Fibroblast of mammary gland (primary cell): Measurements from ENCODE around the gene IL1RAPL1.
A peak's percentile ranks its signal among the peaks of the same experiment; 100 is the strongest.

Experiments
- DNase-seq: peaks from one replicate; pipeline ENCODE4 v3.0.0-alpha.2; 2010; ENCODE audit warnings: low read depth
- H3K4me3 ChIP-seq: 2 replicates; pipeline ENCODE4 v1.5.1; 2011; ENCODE audit warnings: low read depth, mild to moderate bottlenecking, low read length, moderate library complexity; ENCODE audit not compliant: control insufficient read depth
- TF ChIP-seq, protein P1 (sequence below): conservative IDR thresholded peaks from 2 replicates; pipeline ENCODE4 v1.5.1; 2011; ENCODE audit warnings: low read depth, low read length, inconsistent platforms; ENCODE audit not compliant: control insufficient read depth, insufficient read depth

The IL1RAPL1 gene

DNA sequence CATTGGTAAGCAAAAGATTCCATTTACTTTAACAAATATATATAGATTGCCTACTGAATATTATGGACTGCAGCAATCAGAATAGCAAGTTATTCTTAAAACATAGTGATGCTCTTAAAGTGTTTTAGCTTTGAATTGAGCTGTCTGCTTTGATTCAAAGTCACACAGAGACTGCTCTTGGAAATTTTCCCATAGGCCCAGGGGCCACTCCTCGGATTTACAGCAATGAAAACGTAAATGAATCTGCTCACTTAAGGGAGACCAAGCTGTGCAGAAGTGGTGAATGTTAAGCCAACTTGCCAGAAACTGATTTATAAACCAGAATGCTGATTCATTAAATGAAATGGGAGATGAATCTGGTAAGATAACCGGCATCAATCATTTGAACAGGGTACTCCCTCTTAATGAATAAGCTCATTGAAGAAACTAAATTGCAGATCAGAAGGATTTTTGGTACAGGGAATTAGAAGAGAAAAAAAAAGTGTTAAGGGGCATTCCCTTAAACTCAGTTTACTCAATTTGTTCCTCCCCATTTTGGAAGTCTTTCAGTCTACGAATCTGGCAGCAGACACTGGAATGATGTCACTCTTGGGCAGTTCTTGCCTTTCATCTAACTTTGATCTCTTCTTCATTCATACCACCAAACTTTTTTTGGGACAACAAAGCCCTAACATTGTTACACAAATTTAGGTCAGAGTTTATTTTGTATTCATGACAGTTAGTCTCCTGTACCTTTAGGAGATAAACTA, 1264.8 kb downstream of the IL1RAPL1 start:
- H3K4me3 ChIP-seq, result no peak overlapping the region
- DNase-seq, result peak; percentile 7
- TF ChIP-seq, protein P1, sequence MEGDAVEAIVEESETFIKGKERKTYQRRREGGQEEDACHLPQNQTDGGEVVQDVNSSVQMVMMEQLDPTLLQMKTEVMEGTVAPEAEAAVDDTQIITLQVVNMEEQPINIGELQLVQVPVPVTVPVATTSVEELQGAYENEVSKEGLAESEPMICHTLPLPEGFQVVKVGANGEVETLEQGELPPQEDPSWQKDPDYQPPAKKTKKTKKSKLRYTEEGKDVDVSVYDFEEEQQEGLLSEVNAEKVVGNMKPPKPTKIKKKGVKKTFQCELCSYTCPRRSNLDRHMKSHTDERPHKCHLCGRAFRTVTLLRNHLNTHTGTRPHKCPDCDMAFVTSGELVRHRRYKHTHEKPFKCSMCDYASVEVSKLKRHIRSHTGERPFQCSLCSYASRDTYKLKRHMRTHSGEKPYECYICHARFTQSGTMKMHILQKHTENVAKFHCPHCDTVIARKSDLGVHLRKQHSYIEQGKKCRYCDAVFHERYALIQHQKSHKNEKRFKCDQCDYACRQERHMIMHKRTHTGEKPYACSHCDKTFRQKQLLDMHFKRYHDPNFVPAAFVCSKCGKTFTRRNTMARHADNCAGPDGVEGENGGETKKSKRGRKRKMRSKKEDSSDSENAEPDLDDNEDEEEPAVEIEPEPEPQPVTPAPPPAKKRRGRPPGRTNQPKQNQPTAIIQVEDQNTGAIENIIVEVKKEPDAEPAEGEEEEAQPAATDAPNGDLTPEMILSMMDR, result no peak

DNA sequence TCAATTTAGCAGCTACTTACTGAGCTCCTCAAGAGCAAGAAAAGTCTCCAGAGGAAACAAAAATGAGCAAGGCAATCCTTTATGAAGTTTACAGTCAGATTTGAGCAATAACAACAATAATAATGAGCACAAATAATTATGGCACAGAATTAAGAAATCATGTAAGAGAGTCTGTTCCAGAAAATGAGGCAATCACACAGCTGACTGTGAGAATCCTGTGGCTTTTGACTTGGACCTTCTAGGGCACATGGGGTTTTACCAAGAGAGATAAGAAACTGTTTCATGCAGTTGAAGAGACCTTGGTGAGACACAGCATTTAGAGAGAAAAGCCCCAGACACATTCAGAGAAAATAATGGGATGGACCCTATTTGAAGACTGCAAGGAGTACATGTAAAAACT, 1265.5 kb downstream of the IL1RAPL1 start:
- no peak overlapping the region for H3K4me3 ChIP-seq
- DNase-seq, result peak; percentile 19
- TF ChIP-seq, protein P1, result no peak

DNA sequence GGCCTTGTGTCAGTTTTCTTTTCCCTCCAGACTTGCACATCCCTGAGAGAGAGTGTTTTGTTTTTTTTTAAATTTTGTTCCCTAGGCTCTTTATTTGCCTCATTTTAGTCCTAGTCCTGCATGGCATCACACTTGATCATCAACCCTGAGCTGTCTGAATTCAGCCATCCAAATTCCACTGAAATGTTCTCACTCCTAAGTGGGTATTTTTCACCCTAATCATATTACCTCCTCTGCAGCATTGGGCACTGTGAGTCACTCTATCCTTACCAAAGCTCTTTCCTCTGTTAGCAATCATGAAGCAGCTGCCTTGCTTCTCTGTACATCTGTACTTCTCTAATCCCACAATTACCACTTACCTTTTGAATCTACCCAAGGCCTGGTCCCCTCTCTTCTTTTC, 1271.5 kb downstream of the IL1RAPL1 start:
- DNase-seq, result peak; percentile 32
- TF ChIP-seq, protein P1, result no peak
- H3K4me3 ChIP-seq, result no peak overlapping the region

DNA sequence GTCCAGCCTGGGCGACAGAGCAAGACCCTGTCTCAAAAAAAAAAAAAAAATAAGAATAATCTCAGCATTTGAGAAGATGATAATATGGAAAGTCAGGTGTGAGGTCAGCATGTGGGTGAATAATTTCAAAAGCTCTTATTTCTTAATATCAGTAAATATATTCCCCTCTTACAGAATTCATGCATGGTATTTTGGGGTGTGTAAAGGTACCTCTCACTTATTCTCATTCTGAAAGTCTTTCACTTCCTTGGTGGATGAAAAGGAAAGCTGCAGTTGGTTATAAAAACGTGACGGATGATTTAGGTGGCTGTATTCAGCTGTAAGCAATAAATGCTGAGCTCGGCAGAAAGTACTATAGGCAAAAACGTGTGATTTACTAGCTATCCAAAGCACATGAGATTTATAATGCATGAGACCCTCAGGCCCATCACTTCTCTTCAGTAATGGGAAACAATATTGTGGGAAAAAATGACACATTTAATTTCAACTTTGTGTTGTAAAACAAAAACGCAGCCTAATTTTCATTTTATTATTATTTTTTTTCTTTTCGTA, 1275.0 kb downstream of the IL1RAPL1 start:
- TF ChIP-seq, protein P1, result no peak
- DNase-seq, result no peak

DNA sequence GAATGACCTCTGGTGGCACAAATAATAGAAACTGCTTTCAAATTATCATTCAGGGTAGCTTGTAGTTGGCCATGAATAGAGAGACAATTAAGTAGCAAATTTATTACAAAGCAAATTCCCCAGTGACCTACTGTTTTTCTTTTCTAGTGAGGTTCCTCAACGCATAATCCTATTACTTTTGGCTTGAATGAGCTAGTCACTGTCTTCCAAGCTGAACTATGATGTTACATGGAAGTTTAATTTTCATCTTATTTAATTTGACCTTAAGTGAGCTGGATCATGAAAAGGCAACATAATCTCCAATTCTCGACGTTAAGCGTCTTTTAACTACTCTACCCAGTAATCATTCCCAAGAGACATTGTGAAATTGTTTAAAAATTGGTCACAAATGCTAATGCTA, 1280.7 kb downstream of the IL1RAPL1 start:
- no peak overlapping the region for H3K4me3 ChIP-seq
- TF ChIP-seq, protein P1, result no peak
- no peak for DNase-seq

More for the DNA sequence above, 1275.0 kb downstream of the IL1RAPL1 start:
- H3K4me3 ChIP-seq, result no peak overlapping the region

DNA sequence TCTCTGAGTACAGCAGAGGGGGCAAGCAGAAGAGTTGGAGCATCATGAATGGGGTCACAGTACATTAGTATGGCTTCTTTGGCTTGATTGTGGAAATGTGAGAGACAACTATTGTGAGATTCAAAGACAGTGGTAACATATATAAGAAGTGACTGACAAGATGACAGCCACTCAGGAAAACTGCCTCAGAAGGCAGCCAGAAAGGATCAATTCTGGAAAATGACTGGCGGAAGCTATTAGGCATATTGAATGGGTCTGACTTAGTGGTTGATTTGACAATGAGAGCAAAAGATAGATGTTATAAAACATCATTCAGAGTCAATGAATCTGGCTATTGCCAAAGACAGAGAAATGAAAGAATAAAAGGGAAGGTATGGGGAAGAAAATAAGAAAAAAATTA, 1282.6 kb downstream of the IL1RAPL1 start:
- no peak overlapping the region for H3K4me3 ChIP-seq
- DNase-seq, result no peak
- TF ChIP-seq, protein P1, result no peak
